NK-92 treated with Interleukin-12 subunit alpha and Interleukin-12 subunit beta, amount 100 ng/mL, for 24 hours (cell line): Measurements from ENCODE around the gene SKP1.
"Not testable (repeated sequence)": the region's sequence is repeated elsewhere in the genome, so short reads cannot be mapped to it uniquely, and the experiment has no call there.

ENCODE experiments used
- DNase-seq: peaks from one replicate; lab custom pipeline; 2025; lab: John Stamatoyannopoulos, UW

Gene SKP1

DNA sequence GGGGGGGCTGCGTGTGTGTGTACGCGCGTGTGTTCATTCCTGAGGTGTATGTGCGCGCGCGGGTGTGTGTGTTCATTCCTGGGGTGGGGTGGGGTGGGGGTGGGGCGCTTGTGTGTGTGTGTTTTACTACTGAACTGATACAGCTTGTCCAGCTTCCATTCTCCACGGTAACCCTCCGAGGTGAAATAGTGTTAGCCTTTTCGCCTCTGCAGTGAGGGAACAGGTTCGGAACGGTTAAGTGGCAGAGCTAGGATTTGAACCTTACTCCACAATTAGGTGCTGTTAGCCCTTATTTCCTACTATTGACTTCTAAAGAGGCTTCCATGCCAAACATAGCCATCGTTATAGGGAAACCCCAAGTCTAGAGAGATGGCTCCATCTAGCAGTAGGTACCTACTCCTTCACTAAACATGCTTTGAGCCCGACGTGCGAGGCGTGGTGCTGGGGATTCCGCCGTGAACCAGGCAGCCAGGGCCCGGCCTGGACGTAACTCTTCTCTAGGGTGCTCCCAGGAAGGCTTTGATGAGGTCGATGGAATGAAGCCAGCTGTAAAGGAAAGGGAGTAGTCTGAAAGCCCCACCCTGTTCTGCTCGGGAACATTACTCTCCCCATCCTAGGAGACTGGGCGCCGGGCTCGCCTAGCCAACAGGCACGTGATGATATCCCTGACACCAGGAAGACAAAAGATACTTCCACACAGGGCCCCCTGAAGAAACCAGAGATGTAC, 782 bp upstream of the SKP1 start:
- DNase-seq: no peak

DNA sequence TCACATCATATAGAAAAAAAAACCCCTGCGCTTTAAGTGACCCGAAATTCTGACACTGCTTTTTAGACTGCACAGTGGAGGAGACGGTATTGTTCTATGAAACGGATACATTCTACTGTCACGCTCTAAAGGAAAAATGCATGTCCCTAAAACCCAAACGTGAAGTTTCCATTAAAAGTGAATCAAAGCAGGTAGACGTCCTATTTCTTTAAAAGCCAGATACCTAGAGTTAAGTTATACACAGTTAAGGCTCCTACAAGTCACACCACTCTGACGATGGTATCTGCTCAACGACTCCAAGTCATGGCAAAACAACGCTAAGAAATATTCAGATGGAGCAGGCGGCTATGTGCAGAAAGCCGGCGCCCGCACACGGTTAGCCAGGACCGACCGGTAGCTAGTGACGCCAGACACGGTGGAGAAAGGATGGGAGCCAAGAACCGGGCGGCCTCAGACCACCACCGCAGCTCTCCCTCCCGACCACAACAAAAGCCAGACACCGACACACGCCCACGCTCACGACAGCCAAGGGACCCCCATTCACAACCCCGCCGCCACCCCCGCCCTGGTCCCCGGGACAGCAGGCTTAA, 734 bp downstream of the SKP1 start:
- peak; percentile 52 for DNase-seq

DNA sequence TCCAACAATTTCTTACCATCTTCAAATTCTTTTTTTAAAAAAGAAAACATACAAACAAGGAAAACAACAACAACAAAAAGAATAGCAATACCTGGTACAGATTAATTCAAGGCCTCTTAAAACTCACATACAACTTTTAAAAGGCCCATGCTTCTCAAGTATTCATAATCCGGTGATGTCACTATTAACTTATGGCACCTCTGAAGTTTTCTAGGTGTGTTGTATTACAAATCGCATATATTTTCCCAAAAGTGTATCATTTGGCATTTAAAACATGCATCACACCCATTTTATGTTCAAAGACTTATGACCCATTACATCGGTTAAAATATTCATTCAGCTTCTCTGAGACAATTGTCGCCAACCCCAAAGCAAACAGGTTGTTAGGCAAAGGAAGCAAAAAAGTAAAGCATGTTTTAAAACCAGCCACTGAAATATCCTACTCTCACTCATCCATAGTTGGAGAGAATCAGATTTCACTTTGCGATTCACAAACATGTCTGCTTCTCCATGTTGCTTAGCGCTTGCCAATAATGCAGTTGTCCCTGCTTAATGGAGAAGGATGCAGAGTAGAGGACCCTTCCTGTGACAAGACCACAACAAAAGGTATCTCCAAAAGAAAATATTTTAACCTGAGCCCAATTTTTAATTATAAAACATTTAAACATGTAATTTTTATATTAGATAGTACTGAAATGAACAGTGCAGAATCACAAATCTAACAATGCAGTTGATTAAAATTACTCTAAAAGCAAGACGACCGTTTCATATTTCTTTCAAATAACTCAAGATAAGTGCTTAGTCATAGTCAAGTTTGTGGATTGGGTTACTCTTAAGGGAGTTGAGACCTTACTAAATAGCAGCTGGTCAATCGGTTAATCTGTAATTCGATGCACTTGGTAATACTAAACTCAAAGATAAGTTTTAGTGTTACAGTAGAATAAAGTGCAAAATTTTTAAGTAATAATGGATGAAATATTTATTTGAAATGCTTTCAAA, 1.6 kb downstream of the SKP1 start:
- no peak for DNase-seq

DNA sequence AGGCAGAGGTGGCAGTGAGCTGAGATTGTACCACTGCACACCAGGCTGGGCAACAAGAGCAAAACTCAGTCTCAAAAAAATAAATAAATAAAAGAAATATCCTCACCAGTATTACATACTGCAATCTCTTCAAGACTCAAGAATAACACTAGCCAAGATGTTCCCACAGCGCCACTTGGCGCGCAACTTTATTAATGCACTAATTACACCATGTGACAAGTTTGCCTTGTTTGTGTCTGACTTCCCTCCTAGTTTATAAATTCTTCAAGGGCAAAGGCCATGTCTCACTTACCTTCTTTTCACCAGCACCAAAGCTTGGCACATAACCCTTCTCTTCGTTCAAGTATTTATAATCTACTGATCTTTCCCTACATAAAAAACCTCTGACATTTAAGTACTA, 4.8 kb downstream of the SKP1 start:
- no peak for DNase-seq

DNA sequence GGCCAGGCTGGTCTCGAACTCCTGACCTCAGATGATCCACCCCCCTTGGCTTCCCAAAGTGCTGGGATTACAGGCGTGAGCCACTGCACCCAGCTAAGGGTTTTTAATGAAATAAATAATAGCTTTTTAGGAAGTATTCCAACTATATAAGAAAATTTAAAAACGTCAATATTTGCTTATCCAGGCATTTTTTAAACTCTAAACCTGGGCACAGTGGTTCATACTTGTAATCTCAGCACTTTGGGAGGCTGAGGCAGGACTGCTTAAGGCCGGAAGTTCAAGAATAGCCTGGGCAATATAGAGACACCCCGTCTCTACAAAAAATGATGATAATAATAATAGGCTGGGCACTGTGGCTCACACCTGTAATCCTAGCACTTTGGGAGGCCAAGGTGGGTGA, 14.2 kb downstream of the SKP1 start:
- no peak for DNase-seq

DNA sequence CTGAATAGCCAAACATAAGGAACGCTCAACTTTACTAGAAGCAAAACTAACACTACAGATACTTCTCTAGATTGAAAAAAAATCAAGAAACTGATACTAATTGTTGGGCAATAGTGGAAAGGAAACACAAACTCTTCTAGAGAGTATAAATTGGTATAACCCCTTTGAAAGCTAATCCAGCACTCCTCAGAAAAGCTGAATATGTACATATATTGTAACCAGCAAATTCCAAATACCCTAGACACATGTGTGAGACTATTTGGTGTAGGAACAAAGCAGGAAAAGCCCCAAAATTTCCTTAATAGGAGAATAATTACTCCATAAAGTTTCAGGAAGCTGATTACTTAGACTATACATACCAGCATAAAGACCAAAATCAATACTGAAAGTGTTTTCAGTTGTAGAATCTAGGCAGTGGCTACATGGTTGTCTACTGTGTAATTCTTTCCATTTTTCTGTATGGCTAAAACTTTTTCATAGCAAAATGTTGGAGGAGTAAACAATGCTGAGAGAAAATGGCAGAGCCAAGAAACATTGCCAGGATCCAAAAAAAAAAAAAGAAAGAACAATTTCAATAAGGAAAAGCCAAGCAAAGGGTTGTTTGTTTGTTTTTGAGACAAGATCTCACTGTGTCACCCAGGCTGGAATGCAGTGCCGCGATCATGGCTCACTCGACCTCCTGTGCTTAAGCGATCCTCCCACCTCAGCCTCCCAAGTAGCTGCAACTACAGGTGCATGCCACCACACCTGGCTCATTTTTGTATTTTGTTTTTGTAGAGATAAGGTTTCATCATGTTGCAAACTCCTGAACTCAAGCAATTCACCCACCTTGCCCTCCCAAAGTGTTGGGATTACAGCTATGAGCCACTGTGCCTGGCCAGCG, 15.0 kb downstream of the SKP1 start:
- DNase-seq: no peak

DNA sequence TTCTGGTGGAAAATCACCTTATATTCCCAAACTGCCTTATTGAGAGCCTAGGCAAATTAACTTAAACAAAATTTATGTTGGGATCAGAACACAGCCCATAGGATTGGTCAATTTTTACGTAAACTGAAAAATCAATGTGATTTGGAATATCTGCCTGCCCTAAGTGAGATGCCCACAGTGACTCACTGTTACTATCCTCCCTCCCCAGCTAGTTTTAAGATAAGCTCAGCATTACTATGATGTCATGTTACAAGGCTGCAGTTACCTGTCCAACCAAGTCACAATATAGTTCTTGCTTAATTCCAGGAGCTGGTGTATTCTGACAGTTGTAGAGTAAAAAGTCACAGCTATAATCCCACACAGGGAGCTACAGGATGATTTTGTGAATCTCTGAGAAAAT, 23.1 kb downstream of the SKP1 start:
- DNase-seq: no peak

DNA sequence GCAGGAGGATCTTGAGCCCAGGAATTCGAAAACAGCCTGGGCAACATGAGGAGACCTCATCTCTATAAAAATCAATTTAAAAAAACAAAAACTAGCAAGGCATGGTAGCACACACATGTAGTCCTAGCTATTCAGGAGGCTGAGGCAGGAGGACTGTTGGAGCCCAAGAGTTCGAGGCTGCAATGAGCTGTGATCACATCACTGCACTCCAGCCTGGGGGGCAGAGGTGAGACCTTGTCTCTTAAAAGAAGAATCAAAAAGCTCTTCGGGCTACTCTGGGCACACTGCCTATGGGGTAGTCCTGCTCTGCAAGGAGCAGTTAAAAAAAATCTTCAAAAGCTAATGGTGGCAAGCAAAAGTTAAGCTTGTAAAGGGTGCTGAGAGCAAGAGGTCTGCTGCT, 23.5 kb downstream of the SKP1 start:
- no peak for DNase-seq

DNA sequence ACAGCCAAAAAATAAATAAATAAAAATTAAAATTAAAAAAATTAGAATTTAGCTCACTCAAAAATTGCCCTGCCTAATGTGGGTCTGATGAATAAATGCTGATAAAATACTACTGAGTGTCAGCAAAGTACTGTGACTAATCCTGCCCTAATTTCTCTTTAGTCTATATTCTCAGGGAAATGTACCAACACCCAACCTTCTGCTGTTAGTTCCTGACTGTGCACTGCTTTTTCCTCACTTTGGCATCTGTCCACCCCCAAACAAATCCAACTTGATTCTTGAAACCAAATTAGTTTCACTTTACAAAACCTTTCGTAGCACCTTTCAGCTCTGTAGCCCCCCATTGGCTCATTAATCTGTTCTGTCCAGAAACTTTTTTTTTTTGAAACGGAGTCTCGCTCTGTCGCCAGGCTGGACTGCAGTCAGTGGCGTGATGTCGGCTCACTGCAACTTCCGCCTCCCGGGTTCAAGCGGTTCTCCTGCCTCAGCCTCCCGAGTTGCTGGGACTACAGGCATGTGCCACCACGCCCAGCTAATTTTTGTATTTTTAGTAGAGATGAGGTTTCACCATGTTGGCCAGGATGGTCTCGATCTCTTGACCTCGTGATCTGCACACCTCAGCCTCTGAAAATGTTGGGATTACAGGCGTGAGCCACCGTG, 24.4 kb downstream of the SKP1 start:
- not testable (repeated sequence) for DNase-seq

DNA sequence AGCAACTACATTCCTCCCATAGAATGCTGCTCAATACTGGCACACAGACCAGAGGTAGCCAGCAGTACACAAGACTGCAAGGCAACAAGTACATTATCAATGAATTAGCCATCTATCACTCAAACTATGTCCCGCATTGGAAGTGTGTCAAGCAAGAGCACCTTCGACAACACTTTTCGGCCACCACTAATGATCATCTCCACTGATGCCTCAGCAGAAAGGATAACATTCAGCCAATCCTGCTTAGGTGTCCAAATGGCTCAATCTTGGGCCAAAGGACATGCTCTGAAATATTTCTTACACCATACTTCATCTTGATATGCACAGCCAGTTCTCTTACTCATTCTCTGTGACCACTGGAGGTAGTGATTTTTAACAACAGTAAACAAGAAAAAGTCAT, 25.0 kb downstream of the SKP1 start:
- DNase-seq: no peak

DNA sequence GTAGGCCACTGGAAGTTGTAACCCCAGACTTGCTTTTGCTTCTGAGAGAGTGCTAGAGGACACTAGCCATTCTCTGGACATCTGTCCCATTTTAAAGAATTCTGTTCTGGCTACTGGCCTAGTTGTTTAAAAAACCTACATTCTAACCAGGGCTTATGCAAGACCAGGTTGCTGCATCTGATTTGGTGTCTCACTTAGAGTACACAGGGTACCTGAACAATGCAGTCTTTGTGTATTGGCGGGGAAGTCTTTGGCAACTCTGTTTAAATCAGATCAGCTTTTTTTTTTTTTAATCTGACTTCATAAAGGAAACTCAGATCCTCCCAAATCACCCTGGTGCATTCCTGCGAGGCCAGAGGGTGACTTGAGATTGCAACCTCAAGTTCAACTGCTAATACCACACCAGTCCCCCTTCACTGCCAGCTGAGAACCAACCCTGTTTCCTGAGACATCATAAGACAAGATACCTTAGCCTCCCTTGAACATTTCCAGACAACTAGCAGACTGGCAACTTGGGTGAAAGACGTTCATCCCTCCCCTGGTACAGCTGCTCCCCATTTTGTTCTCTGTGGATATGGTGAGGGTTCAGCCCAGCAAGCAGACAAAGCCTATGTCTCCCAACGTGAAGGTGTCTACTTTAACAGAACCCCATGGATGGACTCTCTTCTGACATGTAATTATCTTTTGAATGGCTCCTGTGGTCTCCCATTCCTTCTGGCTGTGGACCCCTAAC, 27.0 kb downstream of the SKP1 start:
- no peak for DNase-seq

DNA sequence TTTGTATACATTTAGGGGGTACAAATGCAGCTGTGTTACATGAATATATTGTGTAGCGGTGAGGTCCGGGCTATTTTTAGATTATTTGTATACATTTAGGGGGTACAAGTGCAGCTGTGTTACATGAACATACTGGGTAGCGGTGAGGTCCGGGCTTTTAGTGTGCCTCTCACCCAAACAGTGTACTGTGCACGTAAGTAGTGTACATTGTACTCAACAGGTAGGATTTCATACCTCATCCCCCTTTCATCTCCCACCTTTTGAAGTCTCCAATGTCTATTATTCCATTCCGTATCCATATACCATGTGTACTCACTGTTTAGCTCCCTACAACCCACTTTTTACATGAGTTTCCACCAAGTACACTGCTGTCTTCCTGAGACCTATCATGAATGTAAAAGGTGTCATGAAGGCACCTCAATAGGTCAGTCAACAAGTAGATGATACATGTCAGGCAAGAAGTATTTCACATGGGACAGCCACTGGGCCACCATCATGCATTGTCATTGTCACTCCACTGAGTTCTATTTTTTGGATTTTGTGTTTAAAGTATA, 27.7 kb downstream of the SKP1 start:
- DNase-seq: no peak

DNA sequence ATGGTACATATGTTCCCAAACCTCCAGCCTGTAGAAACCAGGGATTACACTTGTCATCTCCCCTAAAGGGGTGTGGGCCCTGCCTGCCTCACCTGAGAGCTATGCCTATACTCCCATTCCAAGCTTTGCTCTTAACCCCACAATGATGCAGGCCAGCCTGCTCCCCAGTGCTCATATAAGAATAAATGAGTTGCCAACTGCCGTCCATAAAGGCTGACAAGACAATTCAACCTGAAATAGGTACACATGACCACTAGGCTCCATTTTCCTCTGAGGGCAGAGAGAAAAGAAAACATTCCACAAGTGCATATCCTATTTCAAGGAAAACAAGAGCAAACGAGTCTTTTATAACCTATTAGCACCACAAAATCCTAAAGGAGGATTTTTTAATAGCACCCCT, 28.4 kb downstream of the SKP1 start:
- DNase-seq: no peak

DNA sequence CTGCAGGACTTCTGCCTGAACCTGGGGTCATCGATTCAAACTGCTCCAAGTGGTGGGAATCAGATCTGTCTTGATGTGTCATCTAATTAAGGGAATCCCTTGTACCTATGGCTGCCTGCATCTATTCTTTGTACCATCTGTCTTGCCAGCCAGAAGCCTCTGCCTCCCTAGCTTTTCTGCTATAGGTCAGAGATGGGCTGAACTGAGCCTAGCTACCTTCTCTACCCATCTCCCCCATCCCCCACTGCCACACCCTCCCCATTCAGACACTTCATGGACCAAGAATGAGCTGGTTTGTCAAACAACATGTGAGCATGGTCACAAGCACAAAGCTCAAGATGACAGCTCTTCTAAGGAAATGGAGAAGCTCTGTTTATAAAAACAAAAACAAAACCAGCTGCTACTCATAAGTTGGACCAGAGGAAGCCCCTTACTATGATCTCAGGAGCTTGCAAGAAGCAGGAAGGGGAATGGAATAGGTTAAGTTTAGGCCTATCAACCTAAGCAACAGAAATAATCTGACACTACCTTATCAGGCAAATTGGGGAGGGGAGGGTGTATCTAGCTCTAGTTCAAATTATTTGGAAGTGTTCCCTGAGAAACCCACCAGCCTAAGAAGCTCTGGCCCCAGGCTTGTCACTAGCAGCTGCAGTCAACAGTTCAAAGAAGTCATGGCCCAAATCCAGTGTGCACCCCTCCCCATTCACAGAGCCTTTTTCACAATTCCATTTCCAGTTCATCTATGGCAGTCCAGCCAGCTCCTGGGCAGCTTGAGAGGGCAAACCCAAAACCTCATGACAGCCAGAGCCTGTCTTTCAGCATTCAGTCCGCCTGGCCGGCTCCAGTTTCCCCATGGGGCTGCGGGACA, 29.9 kb downstream of the SKP1 start:
- DNase-seq: no peak

DNA sequence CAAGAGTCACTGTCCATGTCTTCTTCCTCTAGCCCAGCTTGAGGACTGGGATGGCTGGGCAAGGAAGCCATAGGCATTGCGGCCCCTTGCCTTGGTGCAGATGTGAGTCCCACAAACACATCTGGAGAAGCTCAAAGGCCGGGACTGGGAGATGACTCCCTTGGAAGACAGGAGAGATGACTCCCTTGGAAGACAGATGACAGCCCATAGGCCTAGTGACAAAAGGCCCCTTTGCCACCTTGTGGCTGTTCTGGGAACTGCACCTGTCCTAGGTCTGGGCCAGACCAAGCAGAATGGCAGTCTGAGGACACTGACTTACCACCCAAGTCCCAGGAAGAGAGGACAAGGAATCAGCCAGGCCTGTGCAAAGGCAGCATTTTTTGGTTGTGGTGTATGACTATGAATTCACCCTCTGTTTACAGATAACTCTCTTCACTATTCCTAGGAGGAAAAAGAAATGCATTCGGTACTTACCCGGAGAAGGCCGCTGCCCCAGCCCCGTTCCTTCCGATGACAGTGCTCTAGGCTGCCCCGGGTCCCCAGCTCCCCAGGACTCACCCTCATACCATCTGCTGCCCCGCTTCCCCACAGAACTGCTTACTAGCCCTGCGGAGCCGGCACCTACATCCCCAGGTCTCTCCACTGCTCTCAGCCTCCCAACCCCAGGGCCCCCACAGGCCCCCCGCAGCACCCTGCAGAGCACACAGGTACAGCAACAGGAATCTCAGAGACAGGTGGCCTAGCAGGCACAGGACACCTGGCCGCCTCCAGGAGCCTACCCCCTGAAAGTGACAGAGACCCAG, 30.8 kb downstream of the SKP1 start:
- DNase-seq: peak; percentile 50

DNA sequence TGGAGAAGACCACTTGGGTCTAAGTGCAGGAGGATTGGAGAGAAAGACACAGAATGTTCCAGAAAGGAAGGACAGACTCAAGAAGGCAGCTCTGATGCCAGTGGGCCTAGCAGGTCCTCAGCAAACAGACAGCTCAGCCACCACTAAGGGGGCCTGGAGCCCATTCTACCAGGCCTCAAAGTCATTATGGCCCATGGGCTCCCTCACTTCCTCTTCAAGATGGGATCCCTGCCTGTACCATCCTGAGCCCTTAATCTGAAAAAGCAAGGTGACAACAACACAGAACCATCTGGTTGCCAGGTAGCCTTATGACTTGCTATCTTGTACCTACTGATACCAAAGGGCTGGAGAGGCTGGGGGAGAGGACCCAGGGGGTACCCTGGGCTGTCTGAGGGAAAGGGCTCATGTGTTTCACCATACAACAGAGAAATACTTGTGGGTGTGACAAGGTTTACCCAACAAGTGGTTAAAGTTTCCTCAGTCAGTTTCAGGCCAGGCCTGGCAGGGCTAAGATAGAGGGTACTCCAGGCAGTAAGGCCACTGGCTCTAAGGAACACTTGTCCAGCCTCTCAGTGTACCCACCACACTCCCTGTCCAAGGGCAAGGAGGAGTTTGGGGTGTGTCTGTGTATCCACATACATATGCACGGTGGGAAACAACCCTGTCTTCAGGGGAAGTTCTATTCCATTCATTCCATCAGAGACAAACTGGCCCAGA, 31.6 kb downstream of the SKP1 start:
- no peak for DNase-seq
